Stimulated activated CD8-positive, alpha-beta memory T cell treated with anti-CD3 and anti-CD28 coated beads, Interleukin-4, amount 100 ng/mL, for 1 hour (primary cell): ENCODE results near the gene SH3YL1.

Source experiments
- DNase-seq, 2 donors: peaks; one replicate each; pipeline ENCODE4 v3.0.0-alpha.2; 2020; ENCODE audit warnings: low read depth in 2 of 2, low spot score in 1 of 2

The SH3YL1 gene

GRCh38 chr2:263774-264492 is at the start of gene SH3YL1:
SH3YL1 (minus strand) TSS chr2:264032; CDS start chr2:263984, 48 bp downstream.
- peak in 1 of 2 donors; percentile 25 for DNase-seq

GRCh38 chr2:310994-311393 is 47.2 kb upstream of the SH3YL1 start:
- no peak for DNase-seq

- DNase-seq, result no peak
Observed at GRCh38 chr2:309954-310510, 46.2 kb upstream of the SH3YL1 start.

GRCh38 chr2:309148-309953 is 45.5 kb upstream of the SH3YL1 start:
- no peak for DNase-seq

- no peak for DNase-seq
Observed at GRCh38 chr2:305366-305765, 41.5 kb upstream of the SH3YL1 start.

- DNase-seq, result no peak
Observed at GRCh38 chr2:296354-296753, 32.5 kb upstream of the SH3YL1 start.

- no peak for DNase-seq
Observed at GRCh38 chr2:295090-295489, 31.3 kb upstream of the SH3YL1 start.

GRCh38 chr2:290090-290722 is 26.4 kb upstream of the SH3YL1 start:
- DNase-seq, result peak in 1 of 2 donors; percentile 21

- no peak for DNase-seq
Observed at GRCh38 chr2:289362-290089, 25.7 kb upstream of the SH3YL1 start.

GRCh38 chr2:288758-289361 is 25.0 kb upstream of the SH3YL1 start:
- DNase-seq, result no peak

- DNase-seq, result no peak
Observed at GRCh38 chr2:287911-288757, 24.3 kb upstream of the SH3YL1 start, which contains the start of gene ALKAL2. ALKAL2 (minus strand) TSS chr2:288091; CDS start chr2:287835, 256 bp downstream.

- DNase-seq, result no peak
Observed at GRCh38 chr2:287471-287885, 23.6 kb upstream of the SH3YL1 start.

GRCh38 chr2:286774-287392 is 23.1 kb upstream of the SH3YL1 start:
- DNase-seq, result no peak

GRCh38 chr2:286035-286434 is 22.2 kb upstream of the SH3YL1 start:
- no peak for DNase-seq

GRCh38 chr2:285531-285930 is 21.7 kb upstream of the SH3YL1 start:
- no peak for DNase-seq

GRCh38 chr2:284896-285492 is 21.2 kb upstream of the SH3YL1 start:
- DNase-seq, result no peak

- DNase-seq, result no peak
Observed at GRCh38 chr2:283996-284794, 20.4 kb upstream of the SH3YL1 start.
